Measurements from ENCODE around the gene IGFBP7.

The IGFBP7 gene

DNA sequence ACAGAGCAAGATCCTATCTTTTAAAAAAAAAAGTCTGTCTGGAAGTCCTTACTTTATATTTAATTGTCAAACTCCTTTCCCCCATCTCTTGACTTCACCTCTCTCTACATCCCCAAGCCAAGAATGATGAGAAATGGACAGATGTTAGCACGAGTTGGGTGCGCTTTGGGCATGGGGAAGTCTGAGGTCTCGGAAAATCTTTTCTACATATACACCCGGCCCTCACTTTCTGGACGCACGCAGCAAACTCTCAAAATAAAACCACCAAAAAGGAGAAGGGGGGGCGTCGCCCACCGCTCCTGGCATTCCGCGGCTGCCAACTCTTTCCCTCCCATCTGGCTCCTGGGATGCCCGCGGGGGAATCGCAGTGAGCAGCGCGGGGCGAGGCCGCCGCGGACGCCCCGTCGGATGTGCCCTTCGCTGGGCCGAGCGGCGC, 756 bp downstream of the IGFBP7 start:
- peak; percentile 39 for DNase-seq (ENCODE audit: low read depth)
- TF ChIP-seq, protein P1, sequence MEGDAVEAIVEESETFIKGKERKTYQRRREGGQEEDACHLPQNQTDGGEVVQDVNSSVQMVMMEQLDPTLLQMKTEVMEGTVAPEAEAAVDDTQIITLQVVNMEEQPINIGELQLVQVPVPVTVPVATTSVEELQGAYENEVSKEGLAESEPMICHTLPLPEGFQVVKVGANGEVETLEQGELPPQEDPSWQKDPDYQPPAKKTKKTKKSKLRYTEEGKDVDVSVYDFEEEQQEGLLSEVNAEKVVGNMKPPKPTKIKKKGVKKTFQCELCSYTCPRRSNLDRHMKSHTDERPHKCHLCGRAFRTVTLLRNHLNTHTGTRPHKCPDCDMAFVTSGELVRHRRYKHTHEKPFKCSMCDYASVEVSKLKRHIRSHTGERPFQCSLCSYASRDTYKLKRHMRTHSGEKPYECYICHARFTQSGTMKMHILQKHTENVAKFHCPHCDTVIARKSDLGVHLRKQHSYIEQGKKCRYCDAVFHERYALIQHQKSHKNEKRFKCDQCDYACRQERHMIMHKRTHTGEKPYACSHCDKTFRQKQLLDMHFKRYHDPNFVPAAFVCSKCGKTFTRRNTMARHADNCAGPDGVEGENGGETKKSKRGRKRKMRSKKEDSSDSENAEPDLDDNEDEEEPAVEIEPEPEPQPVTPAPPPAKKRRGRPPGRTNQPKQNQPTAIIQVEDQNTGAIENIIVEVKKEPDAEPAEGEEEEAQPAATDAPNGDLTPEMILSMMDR (conservative IDR thresholded peaks at IDR 0.05; ENCODE audit: low read depth, low read length), result no peak
- H3K4me3 ChIP-seq (ENCODE audit: low read depth, low read length), result peak overlapping the region; percentile 98

DNA sequence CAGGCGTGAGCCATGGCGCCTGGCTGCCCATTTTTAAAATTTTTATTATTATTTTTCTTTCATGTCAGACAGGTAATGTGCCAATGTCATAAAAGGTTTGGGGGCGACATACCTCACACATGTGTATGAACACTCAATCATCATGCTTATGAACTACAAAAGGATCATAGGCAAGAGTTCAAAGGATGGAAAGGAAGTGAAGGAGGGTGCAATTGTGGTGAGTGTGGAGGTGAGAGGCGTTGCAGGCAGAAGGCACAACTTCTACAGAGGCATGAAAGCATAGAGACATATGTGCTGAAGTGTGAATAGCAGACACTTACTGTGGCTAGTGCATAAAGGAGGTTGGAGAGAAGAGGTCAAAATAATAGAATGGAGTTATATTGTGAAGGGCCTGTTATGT, 4.0 kb downstream of the IGFBP7 start:
- peak overlapping the region; percentile 98 for H3K4me3 ChIP-seq (ENCODE audit: low read depth, low read length)
- TF ChIP-seq, protein P1 (conservative IDR thresholded peaks at IDR 0.05; ENCODE audit: low read depth, low read length), result no peak
- peak; percentile 12 for DNase-seq (ENCODE audit: low read depth)

DNA sequence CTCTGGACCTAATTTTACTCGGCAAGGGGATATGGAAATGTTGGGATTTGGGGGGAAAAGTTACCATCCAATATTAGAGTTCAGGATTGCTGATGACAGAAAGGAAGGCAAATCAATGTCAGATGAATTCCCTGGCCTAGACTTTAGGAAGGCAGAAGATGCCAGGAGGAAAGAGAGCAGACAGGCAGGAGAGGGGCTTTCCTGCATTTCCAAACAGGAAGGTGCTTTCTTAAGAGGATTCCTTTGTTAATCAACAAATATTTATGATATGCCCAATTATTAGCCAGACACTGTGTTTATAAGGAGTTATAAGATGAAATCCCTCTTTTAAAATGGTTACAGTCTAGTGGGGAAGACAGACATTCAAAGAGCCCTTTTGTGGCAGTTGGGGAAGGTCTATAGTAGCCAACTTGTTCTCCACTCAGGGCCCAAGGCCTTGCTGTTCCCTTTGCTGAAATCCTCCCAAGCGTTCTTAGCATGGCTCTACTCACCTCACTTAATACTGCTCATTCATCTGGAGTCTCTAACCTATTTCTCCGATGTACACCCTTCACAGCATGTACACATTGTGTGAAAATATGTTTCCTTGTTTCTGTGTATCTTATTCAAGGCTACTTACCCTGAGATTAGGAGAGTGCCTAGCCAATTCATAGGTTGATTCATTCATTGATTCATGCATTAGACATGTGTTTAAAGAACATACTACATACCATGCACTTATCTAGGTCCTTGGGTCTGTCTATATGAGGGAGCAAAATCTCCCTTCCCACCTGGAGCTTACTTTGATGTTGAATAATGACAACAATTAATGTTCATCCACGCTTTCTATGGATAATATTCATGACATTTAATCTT, 5.3 kb downstream of the IGFBP7 start:
- H3K4me3 ChIP-seq (ENCODE audit: low read depth, low read length), result peak overlapping the region; percentile 1
- peak; percentile 54 for DNase-seq (ENCODE audit: low read depth)
- TF ChIP-seq, protein P1 (conservative IDR thresholded peaks at IDR 0.05; ENCODE audit: low read depth, low read length), result no peak

DNA sequence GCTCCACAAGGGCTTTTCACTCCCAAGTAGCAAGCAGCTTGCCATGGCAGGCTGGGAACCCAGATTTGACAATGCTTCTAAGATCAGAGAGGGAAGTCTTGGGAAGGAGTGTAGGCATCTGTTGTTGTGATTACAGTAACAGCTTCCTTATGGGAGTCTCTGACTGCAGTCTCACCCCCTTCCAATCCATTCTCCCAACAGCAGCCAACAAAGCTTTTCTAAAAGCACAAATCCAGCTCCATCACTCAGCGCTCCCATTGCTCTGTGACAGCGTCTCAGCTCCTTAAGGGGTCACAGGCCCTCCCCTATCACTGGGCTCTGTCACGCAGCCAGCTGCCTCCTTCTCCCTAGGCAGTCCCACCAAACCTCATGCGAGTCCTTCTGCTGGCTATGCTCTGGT, 7.1 kb downstream of the IGFBP7 start:
- DNase-seq (ENCODE audit: low read depth), result peak; percentile 54
- peak overlapping the region; percentile 15 for H3K4me3 ChIP-seq (ENCODE audit: low read depth, low read length)
- TF ChIP-seq, protein P1 (conservative IDR thresholded peaks at IDR 0.05; ENCODE audit: low read depth, low read length), result no peak

DNA sequence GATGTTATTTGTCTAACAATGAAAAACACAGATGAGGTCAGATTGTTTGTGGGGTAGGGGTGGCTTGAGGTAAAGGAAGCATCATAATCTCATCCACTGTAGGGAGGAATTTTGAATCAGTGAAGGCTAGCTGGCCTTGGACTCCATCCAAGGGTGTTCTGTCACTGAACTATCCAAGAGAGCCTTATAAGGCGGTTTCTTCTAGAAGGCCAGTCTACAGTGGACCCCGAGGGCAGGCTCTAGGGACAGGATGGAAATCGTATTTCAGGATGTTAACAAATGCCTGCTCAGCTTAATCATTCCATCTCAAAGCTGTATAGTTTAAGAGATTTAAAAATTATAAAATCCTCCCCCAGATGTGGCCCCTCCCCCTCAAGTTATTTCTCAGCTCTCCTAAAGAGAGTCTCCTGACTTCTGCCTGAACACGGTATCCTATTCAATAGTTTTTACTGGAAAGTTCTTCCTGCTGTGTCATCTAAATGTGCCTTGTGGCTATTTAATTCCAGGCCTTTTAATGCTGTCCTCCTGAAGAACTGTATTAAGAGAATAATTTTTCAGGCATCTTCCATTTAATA, 8.0 kb downstream of the IGFBP7 start:
- no peak overlapping the region for H3K4me3 ChIP-seq (ENCODE audit: low read depth, low read length)
- DNase-seq (ENCODE audit: low read depth), result peak; percentile 98
- TF ChIP-seq, protein P1 (conservative IDR thresholded peaks at IDR 0.05; ENCODE audit: low read depth, low read length), result no peak

DNA sequence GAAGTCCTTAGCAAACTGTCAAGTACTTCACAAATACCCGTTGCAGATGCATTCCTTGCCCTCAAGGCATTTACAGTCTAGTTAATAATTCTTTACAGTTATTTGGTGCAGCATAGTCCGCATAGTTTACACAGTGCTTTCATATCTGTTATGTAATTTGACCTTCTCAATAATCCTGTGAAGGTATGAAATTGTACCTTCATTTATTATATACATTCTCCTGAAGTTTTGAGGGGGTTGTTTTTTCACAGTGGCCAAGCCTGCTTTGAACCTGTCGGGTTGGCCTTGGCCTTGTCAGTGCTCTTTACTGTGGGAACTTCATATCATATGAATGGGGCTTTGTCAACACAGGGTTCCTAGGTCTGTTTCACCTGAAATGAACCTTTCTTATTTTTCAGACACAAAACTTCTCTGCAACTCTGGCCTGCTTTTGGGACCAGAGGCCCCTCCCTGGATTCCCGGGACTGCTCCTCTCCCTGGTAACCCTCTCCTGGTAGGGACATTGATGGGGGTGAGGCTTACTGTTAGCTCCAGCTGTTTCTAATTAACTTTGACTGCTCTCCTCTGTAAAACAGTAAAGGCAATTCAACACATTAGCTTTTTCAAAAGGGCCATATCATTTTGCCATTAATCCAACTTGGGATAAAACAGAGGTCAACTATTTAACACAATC, 9.1 kb downstream of the IGFBP7 start:
- TF ChIP-seq, protein P1 (conservative IDR thresholded peaks at IDR 0.05; ENCODE audit: low read depth, low read length), result no peak
- DNase-seq (ENCODE audit: low read depth), result peak; percentile 44
- H3K4me3 ChIP-seq (ENCODE audit: low read depth, low read length), result no peak overlapping the region

Measured in choroid plexus epithelial cell (primary cell).